Amniotic epithelial cell (primary cell): Measurements from ENCODE around the gene USH2A.
"Not testable (repeated sequence)": the region's sequence is repeated elsewhere in the genome, so short reads cannot be mapped to it uniquely, and the experiment has no call there.

Source experiments
- DNase-seq: peaks from one replicate; pipeline ENCODE4 v3.0.0-alpha.2; 2010; ENCODE audit warnings: low read depth

USH2A gene

DNA sequence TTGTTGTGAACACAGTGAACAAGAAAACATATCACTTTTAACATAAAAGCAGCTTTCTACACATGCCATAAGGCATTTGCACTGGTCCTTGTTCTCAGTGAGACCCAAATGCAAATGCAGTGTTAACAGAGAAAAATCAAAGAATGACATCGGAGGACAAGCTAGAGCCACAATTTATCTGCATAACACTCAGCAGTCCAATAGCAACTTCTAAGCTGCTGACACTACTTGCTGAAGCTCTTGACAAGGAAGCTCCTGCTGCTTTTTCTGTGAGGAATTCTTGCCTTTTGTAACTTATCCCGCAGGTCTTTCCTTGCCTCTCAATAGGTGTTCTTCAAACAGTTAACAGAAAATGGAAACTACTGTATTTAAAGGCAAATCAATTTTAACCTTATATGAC lies 34.7 kb downstream of the USH2A start:
- no peak for DNase-seq

GRCh38 chr1:216387782-216388181 lies 35.5 kb downstream of the USH2A start:
- no peak for DNase-seq

- no peak for DNase-seq
Observed at GRCh38 chr1:216379441-216379840, 43.8 kb downstream of the USH2A start.

- no peak for DNase-seq
Observed at GRCh38 chr1:216368249-216368648, 55.0 kb downstream of the USH2A start.

DNA sequence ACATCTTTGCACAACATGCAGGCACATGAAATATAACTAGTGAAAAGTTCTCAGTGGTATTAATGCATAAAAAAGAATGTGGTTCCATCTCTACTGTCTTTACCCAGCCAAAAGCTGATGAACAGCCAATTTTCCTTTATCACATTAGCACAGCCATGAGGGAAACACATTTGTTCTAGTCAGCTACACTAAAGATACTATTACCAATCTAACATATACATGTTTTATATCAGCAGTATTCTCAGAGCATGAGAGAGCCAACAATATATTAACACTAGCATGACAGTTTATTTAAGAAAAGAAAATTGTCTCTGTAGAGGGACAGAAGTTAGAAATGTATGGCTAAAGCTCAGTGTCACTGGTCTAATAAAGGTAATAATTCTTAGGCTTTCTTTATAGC lies 56.3 kb downstream of the USH2A start:
- DNase-seq: no peak

DNA sequence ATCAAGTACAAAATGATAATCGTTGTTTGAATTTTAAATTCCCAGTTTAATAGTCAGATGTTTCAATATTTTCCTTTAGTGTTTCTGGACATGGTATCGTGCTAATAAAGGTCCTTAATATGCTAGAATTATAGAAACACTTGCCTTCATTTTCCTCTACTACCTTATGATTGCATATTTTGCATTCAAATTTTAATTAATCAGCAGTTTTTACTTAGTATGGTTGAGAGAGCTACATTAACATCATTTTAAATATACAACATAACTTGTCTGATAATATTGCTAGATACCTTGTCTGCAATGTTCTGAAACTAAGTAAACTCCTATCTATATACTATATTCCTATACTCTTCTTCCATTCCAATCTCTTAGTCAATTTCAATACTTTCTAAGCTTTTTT lies 66.3 kb downstream of the USH2A start:
- DNase-seq: no peak

DNA sequence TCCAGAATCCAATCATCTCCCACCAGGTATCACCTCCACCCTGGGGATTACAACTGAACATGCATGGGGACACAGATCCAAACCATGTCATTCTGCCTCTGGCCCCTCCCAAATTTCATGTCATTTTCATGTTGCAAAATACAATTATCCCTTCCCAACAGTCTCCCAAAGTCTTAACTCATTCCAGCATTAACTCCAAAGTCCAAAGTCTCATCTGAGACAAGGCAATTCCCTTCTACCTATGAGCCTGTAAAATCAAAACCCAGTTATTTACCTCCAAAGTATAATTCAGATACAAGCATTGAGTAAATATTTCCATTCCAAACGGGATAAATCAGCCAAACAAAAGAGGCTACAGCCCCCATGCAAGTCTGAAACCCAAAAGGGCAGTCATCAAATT lies 73.1 kb downstream of the USH2A start:
- no peak for DNase-seq

DNA sequence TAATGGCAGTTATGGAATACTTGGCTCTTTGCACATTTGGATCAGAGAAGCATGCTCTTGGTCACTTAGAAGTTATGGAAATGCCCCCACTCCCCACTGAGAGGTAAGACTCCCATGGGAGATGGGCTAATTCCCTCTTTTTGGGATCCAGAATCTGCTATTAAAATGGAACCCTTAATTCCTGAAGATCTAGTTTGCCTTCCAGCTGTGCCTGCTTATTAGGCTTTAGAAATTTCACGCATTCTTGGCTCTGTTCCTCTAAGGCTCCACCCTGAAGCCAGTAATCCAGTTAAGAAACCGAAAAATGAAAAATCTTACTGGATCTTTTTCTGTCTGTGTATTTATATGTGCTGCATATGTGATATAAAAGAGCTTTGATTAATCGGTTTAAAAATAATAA lies 76.7 kb downstream of the USH2A start:
- no peak for DNase-seq

GRCh38 chr1:216340542-216340941 lies 82.7 kb downstream of the USH2A start:
- DNase-seq: not testable (repeated sequence)

DNA sequence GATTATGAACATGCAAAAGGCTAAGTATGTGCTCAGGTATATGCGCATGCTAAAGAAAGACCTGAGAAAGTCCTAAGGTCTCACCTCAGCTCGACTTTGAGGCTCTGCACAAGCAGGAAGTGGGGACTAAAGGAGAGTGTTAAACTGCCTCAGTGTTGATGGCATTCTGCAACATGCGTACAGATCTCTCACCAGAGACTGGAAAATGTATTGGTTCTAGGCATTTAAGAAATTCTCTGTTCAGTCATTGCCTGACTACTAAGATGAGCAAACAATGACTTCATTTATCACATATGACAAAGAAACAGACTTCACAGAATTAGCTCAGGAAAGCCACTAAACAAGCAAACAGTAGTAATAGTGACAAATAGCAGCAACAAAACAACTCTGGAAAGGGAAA lies 90.8 kb downstream of the USH2A start:
- DNase-seq: no peak

- no peak for DNase-seq
Observed at GRCh38 chr1:216332003-216332402, 91.2 kb downstream of the USH2A start.

GRCh38 chr1:216331211-216331610 lies 92.0 kb downstream of the USH2A start:
- no peak for DNase-seq

- peak; percentile 27 for DNase-seq
Observed at GRCh38 chr1:216330262-216330661, 93.0 kb downstream of the USH2A start.

- DNase-seq: peak; percentile 17
Observed at GRCh38 chr1:216325946-216326345, 97.3 kb downstream of the USH2A start.

DNA sequence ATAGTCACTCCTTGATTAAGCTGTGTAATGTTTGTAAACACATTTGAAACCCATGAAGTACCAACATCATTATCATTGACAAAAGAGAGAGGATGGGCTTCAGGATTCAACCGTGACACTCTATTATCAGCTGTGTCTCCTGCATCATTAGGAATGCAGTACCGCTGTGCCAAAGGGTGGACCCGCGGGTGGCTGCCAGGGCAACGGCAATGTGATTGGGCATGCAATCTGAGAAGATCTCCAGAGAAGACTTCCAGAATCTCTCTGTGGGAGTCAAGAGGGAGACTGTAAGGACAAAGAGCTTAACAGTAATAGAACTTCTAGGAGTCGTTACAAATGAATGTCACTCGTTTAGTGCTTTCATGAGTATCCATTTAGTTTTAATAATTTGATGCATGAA lies 97.9 kb downstream of the USH2A start:
- DNase-seq: no peak

DNA sequence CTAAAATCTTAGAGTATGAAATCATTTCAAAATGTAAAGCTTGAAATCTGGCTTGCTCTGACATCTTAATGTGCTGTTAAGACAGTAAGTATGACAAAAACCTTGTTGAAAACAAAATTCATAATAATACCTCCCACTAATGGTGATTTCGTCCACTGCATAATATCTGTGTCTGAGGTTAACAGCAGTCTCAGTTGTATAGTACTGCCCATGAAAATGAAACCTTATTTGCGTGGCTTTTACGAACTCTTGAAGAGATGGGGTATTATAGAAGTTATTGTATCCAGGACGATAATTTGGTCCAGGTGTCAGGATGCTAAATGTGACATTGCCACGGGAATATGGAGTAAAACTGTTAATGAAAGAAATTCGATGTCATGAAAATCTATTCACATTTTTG lies 99.9 kb downstream of the USH2A start:
- no peak for DNase-seq

DNA sequence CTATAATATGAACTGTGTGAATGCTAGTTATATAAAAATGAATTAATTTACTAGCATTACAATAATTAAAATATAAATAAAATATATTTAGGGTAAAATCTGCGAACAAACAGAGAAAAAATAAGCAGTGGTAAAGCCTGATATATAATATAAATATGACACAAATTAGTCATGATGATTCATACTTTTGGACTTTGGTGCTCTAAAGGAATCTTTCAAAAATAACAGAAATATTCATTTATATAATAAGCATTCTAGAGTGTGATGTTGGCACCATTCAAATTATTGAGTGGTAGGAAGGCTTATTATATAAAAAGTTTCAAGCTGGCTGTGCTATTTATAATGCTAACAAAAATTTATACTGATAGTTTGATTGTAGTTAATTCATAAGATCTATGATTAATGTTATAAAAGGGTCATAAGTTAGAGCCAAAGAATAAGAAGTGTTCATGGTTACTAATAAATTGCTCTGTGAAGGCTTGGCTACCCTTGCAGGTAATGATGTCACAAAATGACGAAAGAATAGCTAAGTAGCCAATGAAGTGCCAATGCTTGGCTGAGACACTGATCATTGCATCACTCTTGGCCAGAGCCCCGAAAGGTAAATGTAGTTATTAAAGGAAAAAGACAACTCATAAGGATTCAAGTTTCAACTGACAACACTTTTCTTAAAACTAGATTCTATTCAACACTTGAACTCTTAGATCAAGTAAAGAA lies 108.7 kb downstream of the USH2A start:
- peak; percentile 12 for DNase-seq

GRCh38 chr1:216310776-216311175 lies 112.5 kb downstream of the USH2A start:
- DNase-seq: peak; percentile 51

DNA sequence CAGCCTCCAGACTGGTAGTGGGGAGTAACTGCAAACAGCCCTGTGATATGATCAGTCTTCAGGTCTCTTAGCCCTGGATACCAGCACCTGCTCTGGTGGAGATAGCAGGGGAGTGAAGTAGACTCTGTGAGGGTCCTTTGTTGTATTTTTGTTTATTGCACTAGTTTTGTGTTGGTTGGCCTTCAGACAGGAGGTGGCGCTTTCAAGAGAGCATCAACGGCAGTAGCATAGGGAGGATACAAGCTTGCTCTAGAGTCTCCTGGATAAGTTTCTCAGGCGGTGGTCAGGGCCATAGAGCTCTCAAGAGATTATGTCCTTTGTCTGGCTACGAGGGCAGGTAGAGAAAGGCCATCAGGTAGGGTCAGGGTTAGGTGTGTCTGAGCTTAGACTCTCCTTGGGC lies 116.4 kb downstream of the USH2A start:
- no peak for DNase-seq

DNA sequence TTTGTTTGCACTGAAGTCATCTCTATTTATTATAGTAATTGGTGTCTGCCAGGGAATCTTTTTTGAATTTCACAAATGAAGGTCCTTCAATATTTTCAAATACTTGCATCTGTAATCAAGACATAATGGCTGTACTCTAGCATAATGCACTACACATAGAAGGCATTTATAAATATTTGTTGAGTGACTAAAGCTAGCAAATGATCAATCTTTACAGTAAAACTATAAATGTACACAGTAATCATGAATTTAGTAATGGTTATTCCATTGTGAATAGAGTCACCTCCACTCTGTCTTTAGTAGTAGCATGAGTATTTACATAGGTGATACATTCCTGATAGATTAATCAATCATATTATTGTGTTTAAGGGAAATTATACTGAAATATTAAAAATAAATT lies 119.6 kb downstream of the USH2A start:
- no peak for DNase-seq

- DNase-seq: peak; percentile 71
Observed at GRCh38 chr1:216293683-216294082, 129.6 kb downstream of the USH2A start.

- no peak for DNase-seq
Observed at GRCh38 chr1:216290074-216290473, 133.2 kb downstream of the USH2A start.

GRCh38 chr1:216285052-216285451 lies 138.2 kb downstream of the USH2A start:
- DNase-seq: no peak

GRCh38 chr1:216281757-216282156 lies 141.5 kb downstream of the USH2A start:
- DNase-seq: no peak
